ENCODE results near the gene USP43.

Gene USP43

DNA sequence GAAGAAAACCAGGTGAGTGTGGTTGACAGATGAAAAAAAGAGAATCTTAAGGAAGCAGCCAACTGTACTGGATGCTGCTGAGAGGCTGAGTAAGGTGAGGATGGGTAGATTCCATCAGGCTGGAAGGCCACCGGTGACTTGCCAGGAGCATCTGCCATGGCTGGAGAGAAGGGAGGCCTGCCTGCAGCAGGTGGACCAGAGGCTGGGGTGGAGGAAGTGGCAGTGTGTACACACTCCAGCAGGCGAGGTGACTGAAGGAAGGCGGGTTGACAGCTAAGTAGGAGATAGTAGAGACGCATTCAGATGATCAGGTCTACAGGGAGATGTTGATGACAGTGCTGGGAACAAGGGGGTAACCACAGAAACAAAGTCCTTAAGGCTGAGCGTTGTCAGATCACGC, 69.5 kb downstream of the USP43 start:
- TF ChIP-seq EZH2phosphoT487 (IDR thresholded peaks at IDR 0.05; ENCODE audit: low read length) (no peak), EZH2 (optimal IDR thresholded peaks at IDR 0.05; ENCODE audit: low read depth, low read length) (no peak)
- TF ChIP-seq, protein P1, sequence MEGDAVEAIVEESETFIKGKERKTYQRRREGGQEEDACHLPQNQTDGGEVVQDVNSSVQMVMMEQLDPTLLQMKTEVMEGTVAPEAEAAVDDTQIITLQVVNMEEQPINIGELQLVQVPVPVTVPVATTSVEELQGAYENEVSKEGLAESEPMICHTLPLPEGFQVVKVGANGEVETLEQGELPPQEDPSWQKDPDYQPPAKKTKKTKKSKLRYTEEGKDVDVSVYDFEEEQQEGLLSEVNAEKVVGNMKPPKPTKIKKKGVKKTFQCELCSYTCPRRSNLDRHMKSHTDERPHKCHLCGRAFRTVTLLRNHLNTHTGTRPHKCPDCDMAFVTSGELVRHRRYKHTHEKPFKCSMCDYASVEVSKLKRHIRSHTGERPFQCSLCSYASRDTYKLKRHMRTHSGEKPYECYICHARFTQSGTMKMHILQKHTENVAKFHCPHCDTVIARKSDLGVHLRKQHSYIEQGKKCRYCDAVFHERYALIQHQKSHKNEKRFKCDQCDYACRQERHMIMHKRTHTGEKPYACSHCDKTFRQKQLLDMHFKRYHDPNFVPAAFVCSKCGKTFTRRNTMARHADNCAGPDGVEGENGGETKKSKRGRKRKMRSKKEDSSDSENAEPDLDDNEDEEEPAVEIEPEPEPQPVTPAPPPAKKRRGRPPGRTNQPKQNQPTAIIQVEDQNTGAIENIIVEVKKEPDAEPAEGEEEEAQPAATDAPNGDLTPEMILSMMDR (IDR thresholded peaks at IDR 0.05; ENCODE audit: low read length): no peak
- Histone ChIP-seq H3K9me2 (replicated peaks; ENCODE audit: insufficient read depth, low read length) (no peaks in the 10 kb centered on the region), H3F3A (ENCODE audit: insufficient read depth, low read length) (no peaks in the 10 kb centered on the region), H3K4me1 (ENCODE audit: low read length) (no peaks in the 10 kb centered on the region), H3K27me3 (replicated peaks; ENCODE audit: insufficient read depth, low read length) (peaks cover 21% of the 10 kb centered on the region; the same call in 1 of the 2 replicates), H3K27ac (ENCODE audit: low read length) (no peak overlapping the region), H4K20me1 (ENCODE audit: insufficient read depth, low read length) (no peaks in the 10 kb centered on the region), H3K4me3 (ENCODE audit: low read length) (no peak overlapping the region), H3K4me2 (ENCODE audit: low read depth, low read length) (no peak overlapping the region), H3K36me3 (replicated peaks; ENCODE audit: insufficient read depth, low read length) (no peaks in the 10 kb centered on the region), H3K9me3 (replicated peaks; ENCODE audit: insufficient read depth, low read length) (no peaks in the 10 kb centered on the region), H3K79me2 (ENCODE audit: low read length) (no peaks in the 10 kb centered on the region), H2AFZ (ENCODE audit: low read length) (no peak overlapping the region), H3K9ac (ENCODE audit: low read length) (no peak overlapping the region)
- DNase-seq: no peak

DNA sequence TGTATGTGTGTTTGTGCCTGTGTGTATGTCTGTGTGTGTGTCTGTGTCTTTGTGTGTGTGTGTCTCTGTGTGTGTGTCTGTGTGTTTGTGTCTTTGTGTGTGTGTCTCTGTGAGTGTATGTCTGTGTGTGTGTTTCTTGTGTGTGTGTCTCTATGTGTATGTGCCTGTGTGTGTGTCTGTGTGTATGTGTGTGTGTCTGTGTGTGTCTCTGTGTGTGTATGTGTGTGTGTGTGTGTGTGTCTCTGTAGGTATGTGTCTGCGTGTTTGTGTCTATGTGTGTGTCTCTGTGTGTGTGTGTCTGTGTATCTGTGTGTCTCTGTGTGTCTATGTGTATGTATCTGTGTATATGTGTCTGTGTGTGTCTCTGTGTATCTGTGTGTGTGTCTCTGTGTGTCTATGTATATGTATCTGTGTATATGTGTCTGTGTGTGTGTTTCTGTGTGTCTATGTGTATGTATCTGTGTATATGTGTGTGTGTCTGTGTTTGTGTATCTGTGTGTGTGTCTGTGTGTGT, 70.2 kb downstream of the USP43 start:
- no peak overlapping the region for H3K27ac ChIP-seq (ENCODE audit: low read length)
- peaks cover 20% of the 10 kb centered on the region; the same call in 1 of the 2 replicates for H3K27me3 ChIP-seq (replicated peaks; ENCODE audit: insufficient read depth, low read length)
- no peaks in the 10 kb centered on the region for H4K20me1 ChIP-seq (ENCODE audit: insufficient read depth, low read length)
- H3K79me2 ChIP-seq (ENCODE audit: low read length): no peaks in the 10 kb centered on the region
- H3K4me2 ChIP-seq (ENCODE audit: low read depth, low read length): no peak overlapping the region
- H3K36me3 ChIP-seq (replicated peaks; ENCODE audit: insufficient read depth, low read length): no peaks in the 10 kb centered on the region
- no peak for DNase-seq
- no peak overlapping the region for H2AFZ ChIP-seq (ENCODE audit: low read length)
- H3K9ac ChIP-seq (ENCODE audit: low read length): no peak overlapping the region
- no peaks in the 10 kb centered on the region for H3K9me2 ChIP-seq (replicated peaks; ENCODE audit: insufficient read depth, low read length)
- no peak overlapping the region for H3K4me3 ChIP-seq (ENCODE audit: low read length)
- no peaks in the 10 kb centered on the region for H3F3A ChIP-seq (ENCODE audit: insufficient read depth, low read length)
- TF ChIP-seq EZH2phosphoT487 (IDR thresholded peaks at IDR 0.05; ENCODE audit: low read length): no peak
- TF ChIP-seq EZH2 (optimal IDR thresholded peaks at IDR 0.05; ENCODE audit: low read depth, low read length): no peak
- TF ChIP-seq, protein P1 (IDR thresholded peaks at IDR 0.05; ENCODE audit: low read length): no peak
- H3K9me3 ChIP-seq (replicated peaks; ENCODE audit: insufficient read depth, low read length): no peaks in the 10 kb centered on the region
- H3K4me1 ChIP-seq (ENCODE audit: low read length): no peaks in the 10 kb centered on the region

DNA sequence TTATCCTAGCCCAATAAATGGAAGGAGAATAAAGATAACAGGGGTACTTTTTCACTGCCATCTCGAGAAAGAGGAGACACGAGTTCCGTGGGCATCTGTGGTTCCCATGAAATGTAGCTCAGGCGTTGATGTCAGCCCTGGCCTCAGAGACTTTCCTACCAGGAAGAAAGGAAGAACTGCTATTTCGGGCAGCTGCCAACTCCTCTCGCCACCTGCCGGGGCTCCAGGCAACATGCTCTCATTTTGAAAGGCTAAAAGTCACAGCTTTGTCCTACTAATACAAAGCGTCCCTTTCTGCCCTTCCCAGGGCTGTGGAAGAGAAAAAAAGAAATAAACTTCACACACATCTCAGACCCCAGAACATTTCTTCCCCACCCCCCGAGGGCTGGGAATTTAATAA, 80.3 kb downstream of the USP43 start:
- Histone ChIP-seq H3K27me3 (replicated peaks; ENCODE audit: insufficient read depth, low read length) (peaks cover 53% of the 10 kb centered on the region), H3K4me3 (ENCODE audit: low read length) (no peak overlapping the region), H3K4me1 (ENCODE audit: low read length) (no peaks in the 10 kb centered on the region), H3K9me3 (replicated peaks; ENCODE audit: insufficient read depth, low read length) (no peaks in the 10 kb centered on the region), H3K4me2 (ENCODE audit: low read depth, low read length) (no peak overlapping the region), H3K79me2 (ENCODE audit: low read length) (no peaks in the 10 kb centered on the region), H3K36me3 (replicated peaks; ENCODE audit: insufficient read depth, low read length) (no peaks in the 10 kb centered on the region), H3F3A (ENCODE audit: insufficient read depth, low read length) (no peaks in the 10 kb centered on the region), H3K9me2 (replicated peaks; ENCODE audit: insufficient read depth, low read length) (no peaks in the 10 kb centered on the region), H3K27ac (ENCODE audit: low read length) (no peak overlapping the region), H2AFZ (ENCODE audit: low read length) (no peak overlapping the region), H3K9ac (ENCODE audit: low read length) (no peak overlapping the region), H4K20me1 (ENCODE audit: insufficient read depth, low read length) (no peaks in the 10 kb centered on the region)
- DNase-seq: no peak
- TF ChIP-seq EZH2phosphoT487 (IDR thresholded peaks at IDR 0.05; ENCODE audit: low read length): no peak
- TF ChIP-seq, protein P1 (IDR thresholded peaks at IDR 0.05; ENCODE audit: low read length): no peak
- no peak for TF ChIP-seq EZH2 (optimal IDR thresholded peaks at IDR 0.05; ENCODE audit: low read depth, low read length)

Data from MM.1S (cell line).